GM19351 (cell line): ENCODE data around the gene KIFC3.
A peak's percentile ranks its signal among the peaks of the same experiment; 100 is the strongest.

Experiments used
- ATAC-seq: cut with Tn5 transposase; IDR thresholded peaks from one replicate; pipeline ENCODE4 v1.9.1; 2021; ENCODE audit warnings: mild to moderate bottlenecking, moderate library complexity; ENCODE audit not compliant: unreplicated experiment

Gene KIFC3

GRCh38 chr16:57769541-57770145 is 32.6 kb downstream of the KIFC3 start:
- no peak for ATAC-seq

- ATAC-seq = no peak
Observed at GRCh38 chr16:57766714-57767348, 35.5 kb downstream of the KIFC3 start.

- ATAC-seq = no peak
Observed at GRCh38 chr16:57765160-57765728, 37.0 kb downstream of the KIFC3 start.

- ATAC-seq = no peak
Observed at GRCh38 chr16:57764341-57765159, 37.7 kb downstream of the KIFC3 start.

GRCh38 chr16:57764006-57764340 is 38.3 kb downstream of the KIFC3 start:
- no peak for ATAC-seq

GRCh38 chr16:57763285-57764005 is 38.8 kb downstream of the KIFC3 start:
- no peak for ATAC-seq

GRCh38 chr16:57762365-57763040 is 39.8 kb downstream of the KIFC3 start:
- ATAC-seq = no peak

- ATAC-seq = no peak
Observed at GRCh38 chr16:57761957-57762356, 40.3 kb downstream of the KIFC3 start.

- ATAC-seq = no peak
Observed at GRCh38 chr16:57761301-57761700, 41.0 kb downstream of the KIFC3 start.

GRCh38 chr16:57760357-57761160 is 41.7 kb downstream of the KIFC3 start:
- no peak for ATAC-seq

- no peak for ATAC-seq
Observed at GRCh38 chr16:57759541-57760356, 42.5 kb downstream of the KIFC3 start.

- no peak for ATAC-seq
Observed at GRCh38 chr16:57759131-57759530, 43.2 kb downstream of the KIFC3 start.

GRCh38 chr16:57758331-57759117 is 43.8 kb downstream of the KIFC3 start:
- ATAC-seq = no peak

- ATAC-seq = no peak
Observed at GRCh38 chr16:57757883-57758282, 44.4 kb downstream of the KIFC3 start.

GRCh38 chr16:57757326-57757786 is 44.9 kb downstream of the KIFC3 start:
- peak; percentile 98 for ATAC-seq

- ATAC-seq = no peak
Observed at GRCh38 chr16:57756424-57757325, 45.6 kb downstream of the KIFC3 start.
